TTC549 (cell line): ENCODE results near the gene BRI3.

Experiments used
- FAIRE-seq: peaks from 2 replicates; lab custom pipeline; 2012; peaks lifted over from hg19 to GRCh38; lab: Jason Lieb, UNC

Gene BRI3

GRCh38 chr7:98252425-98253054, 28.9 kb upstream of the BRI3 start:
- no peak for FAIRE-seq

DNA sequence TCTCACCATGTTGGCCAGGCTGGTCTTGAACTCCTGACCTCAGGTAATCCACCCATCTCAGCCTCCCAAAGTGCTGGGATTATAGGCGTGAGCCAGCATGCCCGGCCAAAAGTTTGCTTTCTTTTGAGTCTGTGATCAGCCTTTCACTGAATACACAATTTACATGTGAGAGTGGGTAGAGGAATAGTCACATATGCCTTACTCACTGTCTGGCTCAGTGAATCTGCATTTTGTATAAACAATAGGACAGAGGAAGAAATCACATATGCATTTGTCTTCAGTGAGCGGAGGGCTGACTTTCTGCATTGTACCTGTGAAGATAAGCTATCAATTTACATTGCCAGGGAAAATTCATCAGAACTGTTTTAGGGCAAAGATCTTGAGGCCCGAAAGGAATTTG, 27.0 kb upstream of the BRI3 start:
- no peak for FAIRE-seq

DNA sequence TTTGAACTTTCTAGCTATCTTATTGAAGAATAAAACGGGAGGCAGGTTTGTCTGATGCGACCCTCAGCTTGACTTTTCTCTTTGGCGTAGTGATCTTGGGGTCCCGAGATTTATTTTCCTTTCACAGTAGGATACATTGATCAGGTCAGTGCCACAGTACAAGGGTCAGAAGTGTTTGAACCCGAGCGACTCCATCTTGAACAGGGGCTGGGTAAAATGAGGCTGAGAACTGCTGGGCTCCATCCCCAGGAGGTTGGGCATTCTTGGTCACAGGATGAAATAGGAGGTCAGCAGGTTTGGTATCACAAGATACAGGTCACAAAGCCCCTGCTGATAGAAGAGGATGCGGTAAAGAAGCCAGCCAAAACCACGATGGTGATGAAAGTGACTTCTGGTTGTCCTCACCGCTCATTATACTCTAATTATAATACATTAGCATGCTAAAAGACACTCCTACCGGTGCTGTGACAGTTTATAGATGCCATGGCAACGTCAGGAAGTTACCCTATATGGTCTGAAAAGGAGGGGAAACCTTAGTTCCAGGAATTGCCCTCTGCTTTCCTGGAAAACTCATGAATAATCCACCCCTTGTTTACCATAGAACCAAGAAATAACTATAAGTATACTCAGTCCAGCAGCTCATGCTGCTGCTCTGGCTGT, 26.4 kb upstream of the BRI3 start:
- no peak for FAIRE-seq

GRCh38 chr7:98256431-98256830, 25.1 kb upstream of the BRI3 start:
- FAIRE-seq, result no peak

DNA sequence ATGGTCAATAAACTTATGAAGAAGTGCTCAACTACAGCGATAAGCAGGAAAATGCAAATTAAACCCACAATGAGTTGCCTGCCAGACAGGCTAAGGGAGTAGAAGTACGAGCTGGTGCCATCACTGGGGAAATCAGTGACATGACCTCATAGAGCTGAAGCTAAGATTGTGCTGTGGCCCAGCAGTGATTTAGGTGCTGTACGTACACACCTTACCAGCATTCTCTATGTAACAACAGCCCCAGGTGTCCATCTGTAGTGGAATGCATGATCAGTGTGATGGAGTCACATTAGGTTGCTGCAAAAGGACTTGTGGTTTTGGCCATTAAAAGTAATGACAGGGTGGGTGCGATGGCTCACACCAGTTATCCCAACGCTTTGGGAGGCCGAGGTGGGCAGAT, 23.8 kb upstream of the BRI3 start:
- no peak for FAIRE-seq

GRCh38 chr7:98265841-98266271, 15.6 kb upstream of the BRI3 start:
- FAIRE-seq, result no peak

DNA sequence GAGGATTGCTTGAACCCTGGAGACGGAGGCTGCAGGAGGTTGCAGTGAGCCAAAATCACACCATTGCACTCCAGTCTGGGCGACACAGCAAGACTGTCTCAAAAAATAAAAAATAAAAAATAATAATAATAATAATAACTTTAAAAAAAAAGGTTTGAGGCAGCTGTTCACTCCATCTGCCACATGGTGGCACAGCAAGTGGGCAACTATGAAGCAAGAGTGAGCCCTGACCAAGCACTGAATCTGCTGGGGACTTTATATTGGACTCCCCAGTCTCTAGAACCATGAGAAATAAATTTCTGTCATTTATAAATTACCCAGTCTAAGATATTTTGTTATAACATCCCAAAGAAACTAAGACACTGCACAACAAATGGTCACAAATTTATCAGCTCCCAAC, 14.6 kb upstream of the BRI3 start:
- FAIRE-seq, result no peak

GRCh38 chr7:98267303-98267702, 14.2 kb upstream of the BRI3 start:
- FAIRE-seq, result no peak

DNA sequence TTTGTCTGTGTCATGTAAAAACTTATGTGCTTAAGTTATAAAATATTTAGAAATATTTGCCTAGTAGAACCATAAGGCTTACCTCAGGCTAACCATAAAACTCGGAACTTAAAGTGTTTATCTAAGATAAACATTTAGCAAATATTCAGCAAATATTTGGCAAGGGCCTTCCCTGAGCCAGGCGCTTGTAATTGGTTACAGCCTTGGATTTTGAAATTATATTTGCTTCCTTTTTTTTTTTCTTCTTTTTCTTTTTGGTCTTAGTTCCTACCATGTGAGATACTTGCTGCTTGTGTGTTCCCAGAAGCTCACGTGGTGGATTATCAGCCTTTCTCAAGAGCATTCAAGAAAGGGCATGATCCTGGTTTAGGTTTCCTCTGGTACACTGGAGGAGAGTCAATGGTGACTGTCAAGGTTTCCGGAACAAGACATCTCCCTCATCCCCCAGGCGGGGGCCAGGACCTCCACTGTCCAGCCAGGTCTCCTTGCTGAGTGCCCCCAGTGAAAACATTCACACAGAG, 5.2 kb upstream of the BRI3 start:
- FAIRE-seq, result no peak

GRCh38 chr7:98278408-98278807, 3.1 kb upstream of the BRI3 start:
- no peak for FAIRE-seq

GRCh38 chr7:98278936-98279335, 2.5 kb upstream of the BRI3 start:
- no peak for FAIRE-seq

GRCh38 chr7:98280296-98280695, 1.2 kb upstream of the BRI3 start:
- no peak for FAIRE-seq

- FAIRE-seq, result no peak
These were observed 496 bp downstream of the BRI3 start for GRCh38 chr7:98281757-98282606.

DNA sequence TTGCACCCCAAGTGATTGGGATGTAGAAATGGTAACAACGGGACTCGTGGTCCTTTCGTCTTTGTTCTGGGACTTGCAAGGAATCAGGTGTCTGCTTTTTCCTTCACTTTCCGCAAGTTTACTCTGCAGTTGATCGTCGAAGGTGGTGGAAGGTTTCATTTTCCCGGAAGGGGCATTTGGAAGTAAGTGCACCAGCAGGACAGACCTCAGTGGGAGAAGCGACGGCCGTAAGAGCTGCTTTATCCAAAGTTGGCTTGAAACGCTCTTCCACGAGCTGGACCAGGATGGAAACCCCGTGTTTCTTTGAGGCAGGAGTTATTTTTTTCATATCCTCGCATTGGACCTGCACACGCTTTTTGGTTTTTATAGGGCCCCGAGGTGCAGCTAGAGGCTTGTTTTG, 1.2 kb downstream of the BRI3 start:
- no peak for FAIRE-seq

DNA sequence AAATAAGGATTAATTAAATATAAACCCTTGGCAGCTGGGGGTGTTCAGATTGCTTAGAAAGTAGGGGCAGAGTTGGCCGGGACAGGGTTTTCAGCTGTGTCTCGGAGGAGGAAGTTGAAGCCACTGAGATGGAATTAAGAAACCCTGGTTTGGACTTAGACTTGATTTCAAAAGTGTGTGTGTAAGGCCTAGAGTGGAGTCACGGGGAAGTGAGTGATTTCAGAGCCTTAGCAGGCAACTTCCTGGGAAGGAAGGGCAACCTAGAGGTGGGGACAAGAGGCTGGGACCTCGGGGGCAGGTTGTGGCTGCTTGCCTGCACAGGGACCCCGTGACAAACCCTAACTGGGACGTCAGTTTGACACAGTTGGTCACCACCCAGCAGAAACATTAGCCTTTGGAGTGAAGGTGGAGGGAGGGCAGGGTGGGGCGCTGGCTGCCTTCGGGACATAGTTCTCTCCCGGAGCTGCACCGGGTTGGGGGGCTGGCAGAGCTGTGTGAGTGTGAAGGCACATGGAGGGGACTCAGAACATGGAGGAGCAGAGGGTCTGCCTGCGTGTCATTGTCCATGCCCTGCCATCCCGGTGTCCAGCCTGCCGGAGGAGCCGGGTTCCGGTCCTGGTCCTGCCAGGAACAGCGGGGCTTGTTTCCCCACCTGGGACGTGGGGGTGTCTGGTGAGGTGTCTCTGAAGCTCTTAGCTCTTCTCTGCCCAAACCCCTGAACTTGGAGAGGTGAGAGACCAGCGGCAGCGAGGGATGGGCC, 1.8 kb downstream of the BRI3 start:
- no peak for FAIRE-seq

DNA sequence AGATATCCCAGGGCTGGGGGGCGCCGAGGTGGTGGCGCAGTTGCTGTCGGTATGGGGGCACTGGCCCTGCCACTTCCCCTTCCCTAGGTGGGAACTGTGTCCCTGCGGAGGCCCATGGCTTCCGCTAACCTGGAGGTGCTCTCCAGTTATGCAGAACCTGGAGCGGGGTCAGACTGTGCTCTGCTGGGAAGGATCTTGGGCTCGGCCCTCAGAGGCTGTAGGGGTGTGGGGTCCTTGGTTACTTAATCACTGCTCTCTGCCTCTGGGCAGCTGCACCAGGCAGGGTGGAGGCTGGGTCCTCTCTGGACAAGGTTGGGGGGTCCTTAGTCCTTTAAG, 2.4 kb downstream of the BRI3 start:
- FAIRE-seq, result no peak

- FAIRE-seq, result no peak
These were observed 3.0 kb downstream of the BRI3 start for GRCh38 chr7:98284335-98285036.

DNA sequence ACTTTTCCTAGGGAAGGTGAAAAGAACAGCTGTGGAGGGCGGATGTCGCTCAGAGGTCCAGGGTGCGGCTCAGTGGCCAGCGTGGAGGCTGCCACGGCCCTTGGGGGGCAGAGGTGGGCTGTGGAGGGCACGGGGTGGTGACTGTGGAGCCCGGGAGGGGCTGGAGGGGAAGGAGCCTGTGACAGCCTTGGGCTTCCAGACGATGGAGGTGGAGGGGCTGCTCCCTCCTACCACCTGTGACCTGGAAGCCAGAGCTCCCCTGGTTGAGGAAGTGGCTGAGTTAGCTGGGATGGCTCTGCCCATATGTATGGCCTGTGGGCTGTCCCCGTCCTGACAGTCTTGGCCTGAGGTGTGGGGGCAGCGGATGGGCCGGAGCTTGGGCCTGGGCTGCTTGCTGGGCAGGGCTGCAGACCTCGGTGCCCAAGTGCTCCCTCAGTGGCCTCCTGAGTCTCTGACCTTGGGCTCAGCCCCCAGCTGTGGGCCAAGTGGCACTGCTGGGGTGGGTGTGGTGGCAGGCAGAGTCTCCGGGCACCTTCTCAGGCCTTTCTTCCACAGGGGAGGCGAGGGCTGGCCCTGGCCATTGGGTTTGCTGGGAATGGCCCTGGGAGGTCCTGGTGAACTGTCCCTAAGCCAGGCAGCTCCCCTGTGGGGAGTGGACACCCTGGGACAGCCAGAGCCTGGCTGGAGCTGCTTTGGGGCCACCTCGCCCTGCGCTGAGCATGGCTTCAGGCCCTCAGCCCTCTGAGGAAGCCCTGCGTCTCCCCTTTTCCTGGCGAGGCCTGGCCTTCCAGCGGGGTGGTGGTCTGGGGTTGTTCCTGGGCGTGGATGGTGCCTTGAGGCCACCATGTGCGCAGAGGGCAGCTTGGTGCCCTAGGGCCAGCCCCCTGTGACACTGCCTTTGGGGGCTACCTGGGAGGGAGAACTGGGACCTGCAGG, 3.9 kb downstream of the BRI3 start:
- no peak for FAIRE-seq

- FAIRE-seq, result no peak
These were observed 4.6 kb downstream of the BRI3 start for GRCh38 chr7:98286093-98286539.

GRCh38 chr7:98286701-98287485, 5.4 kb downstream of the BRI3 start:
- no peak for FAIRE-seq
